ENCODE measurements around the gene TMEM255B. TPM values are rescaled to one million over a fixed set of nuclear protein-coding genes. Genes with fewer than 3 reads are reported as not detected.

The TMEM255B gene
- total and polyA plus RNA-seq, 2 donors (not counting 3 experiments of a cell fraction or from before 2014, with no cell fraction given): 105 to 121 TPM

GRCh38 chr13:113749967-113750366, 9.1 kb upstream of the TMEM255B start:
- DNase-seq (ENCODE audit: low read depth, low spot score) (no peak), FAIRE-seq (no peak)
- ChIA-PET CTCF (interaction anchor here (1.1 kb wide), 1 partner anchor 32 kb away, joined by 4 read pairs; no protein-coding TSS in a partner anchor), POLR2A (no interaction called here)
- no peaks in the 10 kb centered on the region for H3K9me3 ChIP-seq (replicated peaks; ENCODE audit: control insufficient read depth, insufficient read depth, low read length)
- H3K27me3 ChIP-seq (ENCODE audit: control insufficient read depth in 2 of 2, insufficient read depth in 2 of 2, low read length in 2 of 2): no peaks in the 10 kb centered on the region
- no peaks in the 10 kb centered on the region for H4K20me1 ChIP-seq (replicated peaks; ENCODE audit: control insufficient read depth, extremely low read depth, insufficient read depth, low read length)
- no peak for TF ChIP-seq POLR2A (IDR thresholded peaks at IDR 0.05; ENCODE audit: low read depth, low read length)
- no peak for TF ChIP-seq GATA2 (IDR thresholded peaks at IDR 0.05; ENCODE audit: insufficient read depth, insufficient read length, low read depth, low read length)
- TF ChIP-seq, protein P1, sequence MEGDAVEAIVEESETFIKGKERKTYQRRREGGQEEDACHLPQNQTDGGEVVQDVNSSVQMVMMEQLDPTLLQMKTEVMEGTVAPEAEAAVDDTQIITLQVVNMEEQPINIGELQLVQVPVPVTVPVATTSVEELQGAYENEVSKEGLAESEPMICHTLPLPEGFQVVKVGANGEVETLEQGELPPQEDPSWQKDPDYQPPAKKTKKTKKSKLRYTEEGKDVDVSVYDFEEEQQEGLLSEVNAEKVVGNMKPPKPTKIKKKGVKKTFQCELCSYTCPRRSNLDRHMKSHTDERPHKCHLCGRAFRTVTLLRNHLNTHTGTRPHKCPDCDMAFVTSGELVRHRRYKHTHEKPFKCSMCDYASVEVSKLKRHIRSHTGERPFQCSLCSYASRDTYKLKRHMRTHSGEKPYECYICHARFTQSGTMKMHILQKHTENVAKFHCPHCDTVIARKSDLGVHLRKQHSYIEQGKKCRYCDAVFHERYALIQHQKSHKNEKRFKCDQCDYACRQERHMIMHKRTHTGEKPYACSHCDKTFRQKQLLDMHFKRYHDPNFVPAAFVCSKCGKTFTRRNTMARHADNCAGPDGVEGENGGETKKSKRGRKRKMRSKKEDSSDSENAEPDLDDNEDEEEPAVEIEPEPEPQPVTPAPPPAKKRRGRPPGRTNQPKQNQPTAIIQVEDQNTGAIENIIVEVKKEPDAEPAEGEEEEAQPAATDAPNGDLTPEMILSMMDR (IDR thresholded peaks at IDR 0.05; ENCODE audit: extremely low read depth in 1 of 2, insufficient read depth in 1 of 2, low read depth in 1 of 2, low read length in 2 of 2): no peak
- TF ChIP-seq FOS (IDR thresholded peaks at IDR 0.05; ENCODE audit: borderline replicate concordance, insufficient read depth, low read length): no peak
- no peak for TF ChIP-seq MYC (IDR thresholded peaks at IDR 0.05; ENCODE audit: low read depth, low read length)
- no peak for TF ChIP-seq EZH2 (IDR thresholded peaks at IDR 0.05; ENCODE audit: borderline replicate concordance, low read depth, low read length, severe bottlenecking)
- no peak for TF ChIP-seq MAX (IDR thresholded peaks at IDR 0.05; ENCODE audit: insufficient read depth, insufficient read length)
- no peak for TF ChIP-seq JUN (IDR thresholded peaks at IDR 0.05; ENCODE audit: borderline replicate concordance, insufficient read depth, insufficient read length, low read depth)
- no peak for TF ChIP-seq POLR2AphosphoS5 (IDR thresholded peaks at IDR 0.05; ENCODE audit: insufficient read depth, low read depth, low read length)
- no peak overlapping the region for H3K4me2 ChIP-seq (ENCODE audit: insufficient read depth, low read length)
- H3K36me3 ChIP-seq (ENCODE audit: control insufficient read depth in 2 of 2, extremely low read depth in 1 of 2, insufficient read depth in 2 of 2, low read length in 2 of 2): no peaks in the 10 kb centered on the region
- no peaks in the 10 kb centered on the region for H3K79me2 ChIP-seq (ENCODE audit: control insufficient read depth, insufficient read depth, low read length)
- no peak overlapping the region for H3K9ac ChIP-seq (replicated peaks; ENCODE audit: extremely low read depth, insufficient read depth, low read length)
- dilution Hi-C loops (cut with MboI; ENCODE audit: extremely low pct_ligation_motif_present, low sequenced_read_pairs) (no loop called here), intact Hi-C loops (cut with micrococcal nuclease) (no loop called here)
- no peak overlapping the region for H3K4me3 ChIP-seq (replicated peaks in 1 of 3; ENCODE audit: insufficient read depth in 1 of 3, low read depth in 1 of 3, low read length in 3 of 3)
- H3K4me1 ChIP-seq (ENCODE audit: control insufficient read depth, extremely low read depth, insufficient read depth, low read length): no peaks in the 10 kb centered on the region
- H3K9me1 ChIP-seq (replicated peaks; ENCODE audit: control insufficient read depth, extremely low read depth, insufficient read depth, low read length): no peaks in the 10 kb centered on the region
- BruUV-seq (replicated peaks): no TSS peak
- H2AFZ ChIP-seq (ENCODE audit: low read depth, low read length): no peak overlapping the region
- no peak overlapping the region for H3K27ac ChIP-seq (ENCODE audit: insufficient read depth, low read depth, low read length)
